GM18861 (cell line): ENCODE data around the gene CNPY2.
"Not testable (repeated sequence)": the region's sequence is repeated elsewhere in the genome, so short reads cannot be mapped to it uniquely, and the experiment has no call there.

Source experiments
- ATAC-seq: cut with Tn5 transposase; IDR thresholded peaks from one replicate; pipeline ENCODE4 v1.9.1; 2021; ENCODE audit not compliant: unreplicated experiment

Gene CNPY2

DNA sequence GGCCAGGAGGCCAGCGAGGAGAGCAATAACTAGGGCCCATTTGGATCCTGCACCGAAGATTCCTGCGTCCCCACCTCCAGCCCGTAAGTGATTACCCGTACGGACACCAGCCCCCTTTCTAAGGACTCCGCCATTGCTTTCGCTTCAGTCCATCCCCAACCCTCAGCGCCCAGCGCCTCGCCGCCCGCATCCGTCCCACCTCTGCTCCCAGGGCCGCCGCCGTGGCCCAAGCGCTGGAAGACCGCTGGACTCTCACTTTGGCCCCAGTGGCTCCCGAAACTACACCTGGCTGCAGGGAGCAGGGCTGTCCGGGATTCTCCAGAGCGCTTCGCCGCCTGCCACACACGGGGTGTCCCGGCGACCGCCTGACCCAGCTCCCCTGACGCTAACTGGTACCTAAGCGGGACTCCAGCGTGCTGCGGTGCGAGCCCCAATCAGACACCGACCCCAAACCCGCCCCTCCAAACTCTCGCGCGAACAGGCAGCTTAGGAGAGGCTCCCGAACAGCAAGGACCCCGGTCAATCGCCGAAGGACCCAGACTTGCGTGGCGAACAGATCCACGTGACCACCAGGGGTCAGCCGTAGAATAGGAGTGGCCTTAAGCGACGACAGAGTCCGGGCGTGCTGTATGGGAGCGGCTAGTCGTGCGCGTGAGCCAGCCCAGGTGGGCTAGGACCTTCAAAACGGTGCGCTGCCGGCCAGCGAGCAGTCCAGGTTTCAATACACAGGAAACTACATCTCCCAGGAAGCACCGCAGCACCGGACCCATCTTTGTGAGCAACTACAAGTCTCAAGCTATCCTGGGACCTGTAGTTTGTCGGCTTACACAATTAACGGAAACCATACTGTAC, at the start of gene CNPY2:
TSS of gene CNPY2 (minus strand) at position 367 of the 852 bp plus-strand sequence. CDS start 771 bp downstream, outside the sequence.
- ATAC-seq: peak; percentile 91

DNA sequence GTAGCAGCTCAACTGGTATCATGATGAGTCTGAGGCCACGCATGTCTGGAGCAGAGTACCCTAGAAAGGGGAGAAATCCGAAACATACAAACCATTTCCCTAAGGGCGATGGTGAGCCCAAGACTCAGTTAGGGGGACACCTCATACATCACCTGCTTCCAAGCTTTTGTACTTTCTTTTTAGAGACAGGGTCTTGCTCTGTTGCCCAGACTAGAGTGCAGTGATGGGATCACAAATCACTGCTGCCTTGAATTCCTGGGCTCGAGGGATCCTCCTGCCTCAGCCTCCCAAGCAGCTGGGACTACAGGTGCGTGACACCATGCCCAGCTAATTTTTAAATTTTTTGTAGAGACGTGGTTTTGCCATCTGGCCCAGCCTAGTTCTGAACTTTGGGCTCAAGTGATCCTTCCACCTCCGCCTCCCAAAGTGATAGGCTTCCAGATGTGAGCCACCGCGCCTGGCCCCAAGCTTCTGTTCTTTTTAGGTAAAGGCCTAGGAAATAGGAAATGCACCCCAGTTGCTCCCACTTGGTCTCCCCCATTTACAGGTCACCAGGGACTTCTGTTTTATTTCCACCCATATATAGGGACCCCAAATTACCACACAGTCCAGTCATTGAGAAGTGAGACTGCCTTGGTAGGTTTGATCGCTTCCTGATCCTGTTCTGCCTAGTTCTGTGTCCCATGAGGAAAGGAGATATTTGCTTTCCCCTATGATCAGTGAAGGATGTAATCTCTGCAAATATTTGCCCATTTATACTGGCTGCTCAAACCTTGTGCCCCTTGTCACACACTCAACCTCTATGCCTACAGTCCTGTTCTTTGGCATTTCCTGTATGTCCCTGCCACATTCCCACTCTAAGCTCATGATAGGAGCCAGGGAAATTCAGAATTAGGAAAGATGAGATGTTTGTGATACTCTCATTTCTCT, 46.6 kb upstream of the CNPY2 start, which contains the start of gene APOF:
TSS of gene APOF (minus strand) at position 728 of the 930 bp plus-strand sequence. CDS start at position 616, 112 bp downstream.
- no peak for ATAC-seq

DNA sequence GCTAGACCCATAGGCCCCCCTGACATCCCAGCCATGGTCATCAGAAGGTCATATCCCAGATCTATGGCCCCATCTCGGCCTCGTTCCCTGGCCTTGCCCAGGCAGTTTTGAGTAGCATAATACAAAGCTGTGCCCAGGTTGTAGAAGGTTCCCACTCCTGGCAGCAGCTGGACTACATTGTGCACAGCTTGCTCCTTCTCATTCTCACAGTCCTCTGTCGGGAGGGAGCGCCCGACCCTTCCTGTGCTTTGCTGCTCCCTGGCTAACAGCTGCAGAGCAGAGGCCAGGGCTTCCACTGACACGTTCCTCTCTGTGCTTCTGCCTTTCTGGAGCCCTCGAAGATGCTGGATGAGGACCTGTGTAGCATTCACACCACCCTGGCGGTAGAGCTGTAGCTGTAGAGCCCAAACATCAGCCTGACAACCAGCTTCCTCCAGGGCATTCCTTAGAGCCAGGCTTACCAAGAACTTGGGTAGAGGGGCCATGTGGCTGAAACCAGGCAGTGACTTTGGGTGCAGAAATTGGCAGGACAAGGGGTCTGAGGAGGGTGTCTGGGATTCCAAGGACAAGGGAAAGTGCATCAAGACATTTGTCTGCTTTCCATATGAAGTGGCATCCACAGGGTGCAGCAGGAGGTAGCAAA, 45.8 kb upstream of the CNPY2 start:
- no peak for ATAC-seq

DNA sequence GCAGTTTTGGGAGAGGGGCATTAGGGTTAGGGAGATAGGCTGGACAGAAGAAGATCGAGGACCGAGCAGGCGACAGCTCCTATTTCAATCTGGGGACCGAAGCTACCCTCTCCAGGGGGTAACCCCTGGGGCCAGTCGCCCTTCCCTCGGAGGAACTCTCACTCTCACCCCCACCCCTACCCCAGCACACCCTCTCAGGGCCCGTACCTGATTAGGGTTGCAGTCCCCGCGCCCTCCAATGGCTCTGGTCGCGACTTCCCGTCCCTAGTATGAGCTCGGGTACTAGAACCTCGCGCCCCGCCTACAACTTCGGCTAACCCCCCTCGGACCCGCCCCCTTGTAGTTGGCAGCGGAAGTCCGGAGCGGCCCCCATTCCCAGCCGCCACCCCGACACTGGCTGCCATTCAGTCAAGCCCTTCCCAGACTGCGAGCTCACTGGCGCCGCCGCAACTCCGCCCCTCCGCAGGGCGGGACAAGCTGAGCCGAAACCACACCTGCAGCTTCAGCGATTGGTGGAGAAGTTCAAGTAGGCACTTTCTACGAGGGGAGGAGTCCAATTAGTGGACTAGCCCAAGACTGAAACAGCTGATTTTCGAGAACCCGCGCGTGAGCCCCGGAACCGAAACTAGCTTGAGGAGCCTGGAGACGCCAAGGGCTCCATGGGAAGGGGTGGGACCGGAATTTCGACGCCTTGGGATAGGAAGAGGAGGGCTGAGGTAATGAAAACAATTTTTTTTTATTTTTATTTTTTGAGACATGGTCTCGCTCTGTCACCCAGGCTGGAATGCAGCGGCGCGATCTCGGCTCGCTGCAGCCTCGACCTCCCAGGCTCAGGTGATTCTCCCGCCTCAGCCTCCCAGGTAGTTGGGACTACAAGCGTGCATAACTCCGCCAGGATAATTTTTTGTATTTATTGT, 44.3 kb upstream of the CNPY2 start, which contains the start of gene STAT2:
TSS of gene STAT2 (minus strand) at position 257 of the 917 bp plus-strand sequence. CDS start 3,536 bp downstream, outside the sequence.
- peak; percentile 89 for ATAC-seq

DNA sequence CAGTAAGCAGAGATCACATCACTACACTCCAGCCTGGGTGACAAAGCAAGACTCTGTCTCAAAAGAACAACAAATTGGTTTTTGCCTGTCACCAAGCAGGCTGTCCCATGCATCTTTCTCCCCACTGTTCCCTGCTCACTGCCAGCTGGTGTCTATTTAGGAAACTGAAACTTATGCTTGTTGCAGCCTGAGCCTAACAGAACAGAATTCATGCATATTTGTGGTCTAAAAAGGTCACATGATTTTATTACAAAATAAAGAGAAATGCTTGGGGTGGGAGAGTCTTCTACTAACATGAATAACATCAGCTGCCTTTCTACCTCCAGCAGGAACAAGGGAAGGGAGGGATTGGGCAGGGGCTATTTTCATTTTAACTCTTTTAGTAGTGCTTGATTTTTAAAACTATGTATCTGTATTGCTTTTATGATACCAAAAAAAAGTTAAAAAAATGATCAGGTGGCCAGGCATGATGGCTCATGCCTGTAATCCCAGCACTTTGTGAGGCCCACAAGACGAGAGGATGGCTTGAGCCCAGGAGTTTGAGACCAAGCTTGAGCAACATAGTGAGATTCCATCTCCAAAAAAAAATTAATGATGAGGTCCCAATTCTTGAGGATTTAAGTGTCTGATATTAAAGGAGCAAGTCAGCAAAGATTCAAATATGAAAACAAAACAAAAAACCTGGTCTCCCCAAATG, 43.2 kb upstream of the CNPY2 start:
- no peak for ATAC-seq

DNA sequence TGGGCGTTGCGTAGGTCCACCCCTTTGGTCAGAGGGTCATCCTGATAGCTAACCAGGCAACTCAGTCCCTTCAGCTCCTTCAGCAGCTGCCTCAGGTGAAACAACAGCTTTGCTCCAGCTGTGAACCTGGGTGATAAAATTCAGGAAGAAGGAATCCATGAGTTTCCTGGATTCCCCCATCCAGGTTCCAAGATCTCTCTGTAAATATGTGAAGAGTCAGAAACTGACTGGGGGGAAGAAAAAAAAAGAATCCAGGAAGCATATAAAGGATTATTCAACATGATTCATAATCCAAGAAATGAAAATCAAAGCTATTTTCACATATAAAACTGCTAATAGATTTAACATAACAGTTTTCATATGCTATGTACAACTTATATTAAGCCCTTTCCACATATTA, 35.5 kb upstream of the CNPY2 start:
- ATAC-seq: no peak

DNA sequence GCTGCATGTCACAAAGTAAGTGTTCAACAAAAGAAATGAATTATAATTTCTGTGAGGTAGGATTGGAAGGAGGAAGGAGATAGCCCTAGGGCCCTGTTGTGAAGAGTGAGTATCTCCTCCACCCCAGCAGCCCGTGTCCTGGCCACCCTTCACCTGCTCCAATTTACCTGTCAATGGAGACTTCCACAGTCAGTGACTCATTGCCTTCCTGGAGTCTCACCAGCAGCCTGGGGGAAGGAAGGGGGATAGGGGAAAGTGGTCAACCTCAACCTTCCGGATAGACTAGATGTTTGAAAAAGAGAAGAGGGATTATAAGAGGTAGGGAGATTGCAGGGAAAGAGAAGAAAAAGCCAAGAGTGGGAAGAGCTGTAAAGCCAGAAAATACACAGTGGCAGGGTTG, 34.9 kb upstream of the CNPY2 start:
- ATAC-seq: no peak

DNA sequence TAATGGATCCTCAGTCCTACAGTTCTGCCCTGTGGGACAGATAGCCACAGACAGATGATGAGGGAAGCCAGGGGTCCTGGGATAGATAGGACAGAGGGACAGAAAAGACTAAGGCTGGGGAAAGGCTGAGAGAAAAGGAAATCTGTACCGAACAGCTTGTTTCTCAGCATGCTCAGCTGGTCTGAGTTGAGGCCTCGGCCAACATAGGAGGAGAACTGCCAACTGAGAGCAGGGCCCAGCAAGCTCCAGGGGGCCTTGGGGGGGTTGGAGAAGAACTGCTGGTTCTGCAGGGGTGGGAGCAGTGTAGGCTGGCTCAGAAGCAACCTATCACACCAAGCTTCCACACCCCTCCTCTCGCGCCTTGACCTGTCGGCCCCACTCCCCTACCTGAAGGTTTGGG, 33.0 kb upstream of the CNPY2 start:
- ATAC-seq: no peak

DNA sequence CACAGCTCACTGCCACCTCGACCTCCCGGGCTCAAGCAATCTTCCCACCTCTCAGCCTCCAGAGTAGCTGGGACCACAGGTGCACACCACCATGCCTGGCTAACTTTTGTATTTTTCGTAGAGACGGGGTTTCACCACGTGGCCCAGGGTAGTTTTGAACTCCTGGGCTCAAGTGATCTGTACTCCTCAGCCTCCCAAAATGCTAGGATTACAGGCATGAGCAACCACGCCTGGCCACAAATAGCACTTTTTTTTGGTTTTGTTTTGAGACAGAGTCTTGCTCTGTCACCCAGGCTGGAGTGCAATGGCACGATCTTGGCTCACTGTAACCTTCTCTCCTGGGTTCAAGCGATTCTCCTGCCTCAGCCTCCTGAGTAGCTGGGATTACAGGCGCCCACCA, 31.5 kb upstream of the CNPY2 start:
- not testable (repeated sequence) for ATAC-seq

DNA sequence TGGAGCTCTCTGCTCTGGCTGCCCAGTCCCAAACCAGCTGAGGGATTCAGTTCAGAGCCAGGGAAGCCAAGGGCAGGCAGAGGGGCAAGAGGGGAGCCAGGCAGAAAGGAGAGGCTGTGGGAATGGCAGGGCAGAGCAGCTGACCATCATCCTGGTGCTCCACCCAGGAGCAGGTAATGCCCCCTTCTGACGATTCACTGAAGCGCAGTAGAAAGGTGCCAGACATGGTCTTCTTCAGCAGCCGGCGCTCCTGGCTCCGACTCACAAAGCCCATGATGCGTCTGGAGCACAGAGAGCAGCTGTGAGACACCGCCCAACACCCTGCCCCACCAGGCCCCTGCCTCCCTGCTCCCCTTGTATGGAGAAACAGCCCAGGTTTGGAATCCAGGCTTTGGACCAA, 30.9 kb upstream of the CNPY2 start:
- no peak for ATAC-seq

DNA sequence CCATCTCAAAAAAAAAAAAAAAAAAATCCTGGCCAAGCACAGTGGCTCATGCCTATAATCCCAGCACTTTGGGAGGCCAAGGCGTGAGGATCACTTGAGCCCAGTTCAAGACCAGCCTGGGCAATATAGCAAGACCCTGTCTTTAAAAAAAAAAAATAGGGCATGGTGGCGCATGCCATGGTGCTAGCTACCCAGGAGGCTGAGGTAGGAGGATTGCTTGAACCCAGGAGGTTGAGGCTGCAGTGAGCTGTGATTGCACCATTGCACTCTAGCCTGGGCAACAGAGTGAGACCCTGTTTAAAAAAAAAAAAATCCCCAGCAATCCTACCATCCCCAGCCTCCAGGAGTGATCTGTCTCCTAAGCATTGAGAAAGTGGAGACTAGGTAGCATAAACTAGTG, 26.5 kb upstream of the CNPY2 start:
- ATAC-seq: not testable (repeated sequence)

DNA sequence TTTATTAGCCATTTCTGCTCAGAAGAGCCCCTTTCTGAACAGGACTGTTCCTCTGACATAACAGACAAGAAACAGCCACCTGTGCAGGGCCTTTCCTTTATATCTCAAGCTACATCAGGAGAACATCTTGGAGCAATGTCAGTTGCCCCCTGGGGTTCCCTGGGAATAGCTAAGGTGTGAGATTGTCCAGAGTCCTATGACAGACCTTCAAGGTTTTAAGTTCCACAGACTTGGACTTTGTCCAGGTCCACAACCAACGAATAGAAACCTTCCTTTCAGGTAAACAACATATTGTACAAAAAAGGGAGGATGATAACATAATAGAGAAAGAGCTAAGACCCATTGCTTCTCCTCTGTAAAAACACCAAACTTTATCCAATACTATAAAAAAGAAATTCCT, 25.8 kb upstream of the CNPY2 start:
- no peak for ATAC-seq

DNA sequence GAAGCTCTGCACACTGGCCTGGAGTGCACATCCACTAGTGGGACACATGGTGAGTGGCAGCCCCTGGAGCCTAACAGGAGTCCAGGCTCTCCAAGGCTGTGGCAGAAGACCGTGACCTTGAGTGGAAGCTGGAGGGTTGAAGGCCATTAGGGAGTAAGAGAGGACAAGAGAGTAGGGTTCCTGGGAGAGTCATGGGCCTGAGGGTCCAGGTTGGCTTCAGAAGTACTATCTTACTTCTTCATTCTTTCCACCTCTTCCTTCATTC, 23.3 kb upstream of the CNPY2 start:
- ATAC-seq: no peak

DNA sequence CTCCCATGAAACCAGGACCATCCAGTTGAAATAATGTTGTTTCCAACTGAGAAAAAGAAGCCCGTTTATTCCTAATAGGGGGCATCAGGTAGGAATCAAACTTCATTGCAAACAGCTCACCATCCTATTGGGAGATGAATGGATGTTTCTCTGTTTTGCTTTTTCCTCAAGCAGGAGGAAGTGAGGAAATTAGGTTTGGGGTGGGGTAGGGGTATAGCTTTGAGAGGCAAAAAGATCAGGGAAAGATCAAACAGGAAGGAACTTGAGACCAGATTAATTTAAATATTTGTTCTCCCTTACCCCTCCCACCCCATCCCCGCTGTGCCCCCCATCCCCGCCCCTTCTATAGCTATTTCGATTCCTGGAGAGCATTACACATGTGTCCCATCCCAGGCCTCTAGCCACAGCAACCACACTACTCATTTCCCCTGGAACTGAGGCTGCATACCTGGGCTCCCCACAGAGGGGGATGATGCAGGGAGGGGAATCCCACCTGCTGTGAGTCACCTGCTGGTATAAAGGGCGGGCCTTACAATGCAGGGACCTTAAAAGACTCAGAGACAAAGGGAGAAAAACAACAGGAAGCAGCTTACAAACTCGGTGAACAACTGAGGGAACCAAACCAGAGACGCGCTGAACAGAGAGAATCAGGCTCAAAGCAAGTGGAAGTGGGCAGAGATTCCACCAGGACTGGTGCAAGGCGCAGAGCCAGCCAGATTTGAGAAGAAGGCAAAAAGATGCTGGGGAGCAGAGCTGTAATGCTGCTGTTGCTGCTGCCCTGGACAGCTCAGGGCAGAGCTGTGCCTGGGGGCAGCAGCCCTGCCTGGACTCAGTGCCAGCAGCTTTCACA, 22.7 kb upstream of the CNPY2 start, which contains the start of gene IL23A:
TSS of gene IL23A (plus strand) at position 577 of the 850 bp plus-strand sequence. CDS start at position 738, 161 bp downstream.
- no peak for ATAC-seq

DNA sequence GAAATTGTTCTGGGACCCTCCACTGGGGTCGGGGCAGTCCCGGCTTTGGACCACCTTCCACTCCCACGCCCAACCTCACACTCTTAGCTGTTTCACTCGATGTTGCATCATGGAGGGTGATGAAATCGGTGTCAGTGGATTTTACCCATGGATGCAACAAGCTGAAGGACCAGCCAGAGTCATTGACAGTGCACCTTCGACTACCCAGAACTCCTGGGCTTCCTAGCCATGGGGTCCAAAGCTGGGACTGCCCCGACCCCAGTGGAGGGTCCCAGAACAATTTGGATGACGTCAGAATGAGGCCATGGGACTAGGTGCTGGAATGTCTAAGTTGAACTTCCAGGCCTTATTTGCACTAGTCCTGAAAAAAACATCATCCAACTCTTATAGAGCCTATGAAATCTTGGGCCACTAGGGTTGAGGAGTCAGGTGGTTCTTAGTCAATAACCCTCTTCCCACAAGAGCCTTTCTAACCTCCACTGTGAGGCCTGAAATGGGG, 22.0 kb upstream of the CNPY2 start:
- ATAC-seq: no peak

DNA sequence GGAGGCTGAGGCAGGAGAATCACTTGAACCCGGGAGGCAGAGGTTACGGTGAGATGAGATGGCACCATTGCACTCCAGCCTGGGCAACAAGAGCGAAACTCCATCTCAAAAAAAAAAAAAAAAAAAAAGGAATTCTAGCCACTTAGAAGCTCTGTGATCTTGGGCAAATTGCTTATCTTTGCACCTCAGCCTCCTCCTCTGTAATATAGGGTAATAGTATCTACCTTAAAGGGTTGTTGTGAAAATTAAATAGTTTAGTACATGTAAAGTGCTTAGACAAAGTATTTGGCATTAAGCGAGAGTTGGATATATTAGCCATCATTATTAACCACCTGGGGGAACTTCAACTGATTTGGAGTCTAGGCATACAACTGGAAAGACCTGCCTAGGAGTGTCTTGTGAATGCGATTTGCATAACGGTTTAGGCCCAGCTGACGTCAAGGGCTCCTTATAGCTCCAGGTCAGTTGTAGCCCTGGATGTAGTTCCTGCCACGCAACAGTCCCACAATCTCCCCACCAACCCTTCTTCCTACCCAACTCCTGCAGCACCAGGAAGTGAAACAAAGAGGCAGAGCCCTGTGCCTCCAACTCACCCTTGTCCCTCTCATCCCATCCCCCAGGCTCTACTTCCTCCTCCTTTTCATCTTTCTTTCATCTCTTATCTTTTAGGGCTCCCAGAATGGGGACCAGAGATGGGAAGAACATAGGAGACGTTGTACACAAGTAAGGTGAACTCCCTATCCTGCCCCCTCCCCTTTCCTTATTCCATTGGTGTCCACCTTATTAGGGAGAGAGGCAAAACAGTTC, 20.8 kb upstream of the CNPY2 start:
- ATAC-seq: no peak

DNA sequence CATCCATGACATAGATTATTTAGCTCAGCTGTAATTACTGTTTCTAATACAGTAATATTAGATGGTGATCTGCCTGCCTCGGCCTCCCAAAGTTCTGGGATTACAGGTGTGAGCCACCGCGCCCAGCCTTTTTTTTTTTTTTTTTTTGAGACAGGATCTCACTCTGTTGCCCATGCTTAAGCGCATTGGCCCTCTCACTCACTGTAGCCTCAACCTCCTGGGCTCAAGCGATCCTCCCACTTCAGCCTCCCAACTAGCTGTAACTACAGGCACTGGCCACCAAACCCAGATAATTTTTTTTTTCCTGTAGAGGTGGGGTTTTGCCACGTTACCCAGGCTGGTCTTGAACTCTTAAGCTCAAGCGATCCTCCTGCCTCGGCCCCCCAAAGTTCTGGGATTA, 19.7 kb upstream of the CNPY2 start:
- ATAC-seq: not testable (repeated sequence)

DNA sequence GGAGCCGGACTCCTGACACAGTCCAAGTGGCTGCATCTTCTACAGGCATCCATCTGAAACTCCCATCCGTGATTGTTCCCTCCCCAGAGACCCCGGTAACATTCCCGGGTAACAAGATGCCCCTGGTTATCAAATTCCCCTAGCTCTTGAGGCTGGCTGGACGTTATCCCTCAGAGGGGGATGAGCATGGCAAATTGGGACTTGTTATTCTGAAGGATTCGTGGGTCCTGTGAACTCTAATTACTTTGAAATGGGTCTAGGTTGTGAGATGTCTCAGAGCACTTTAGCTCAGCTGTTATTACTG, 18.7 kb upstream of the CNPY2 start:
- ATAC-seq: no peak
